Testis (tissue), 5 donors: ENCODE data around the gene CCL4. TPM values are rescaled to one million over a fixed set of nuclear protein-coding genes. Genes with fewer than 3 reads are reported as not detected.
"Not testable (repeated sequence)": the region's sequence is repeated elsewhere in the genome, so short reads cannot be mapped to it uniquely, and the experiment has no call there.

Source experiments
- DNase-seq: peaks from one replicate; pipeline ENCODE4 v3.0.0-alpha.2; 2019
- H3K27ac ChIP-seq, 2 donors: fragments of 200-600 bp; sonication (generic); one replicate each; pipeline ENCODE4 v1.5.1; 2019
- H3K27me3 ChIP-seq: fragments of 200-600 bp; sonication (generic); one replicate; pipeline ENCODE4 v1.5.1; 2019
- H3K36me3 ChIP-seq: fragments of 200-600 bp; sonication (generic); one replicate; pipeline ENCODE4 v1.5.1; 2017; ENCODE audit warnings: low read depth; ENCODE audit errors: missing control alignments
- H3K4me1 ChIP-seq: fragments of 200-600 bp; sonication (generic); one replicate; pipeline ENCODE4 v1.5.1; 2019
- H3K4me3 ChIP-seq, 2 donors: fragments of 200-600 bp; sonication (generic); one replicate each; pipeline ENCODE4 v1.5.1; 2017 to 2019
- H3K9me3 ChIP-seq: fragments of 200-600 bp; sonication (generic); one replicate; pipeline ENCODE4 v1.5.1; 2017
- POLR2A ChIP-seq: fragments of 450-650 bp; IDR thresholded peaks from one replicate; pipeline ENCODE4 v1.6.1; 2017; ENCODE audit warnings: antibody characterized with exemption, mild to moderate bottlenecking, moderate library complexity
- WGBS, 2 donors: methylation state at CpG; one replicate each; pipeline ENCODE4 v1.1.5; 2018; 5-methylcytosine and 5-hydroxymethylcytosine counted together
- intact Hi-C: fragments of 100-400 bp; cut with DNase I; formaldehyde crosslinking; loops from one replicate; pipeline ENCODE4 v1.15.1; 2023; ENCODE audit warnings: low total_unique reads
- long read RNA-seq, 2 donors: transcript quantifications; one replicate each; lab custom pipeline, GENCODE V29; 2026
- polyA plus RNA-seq: library from polyadenylated mRNA; stranded (reverse); fragments of 350-450 nt; fragmentation: Illumina TruSeq; extraction: RNeasy Lipid Tissue Mini Kit (QIAGEN cat#74804); gene quantifications from one replicate; pipeline ENCODE4 v1.2.3, GENCODE V29; 2014; ENCODE audit warnings: low read depth, low replicate concordance; ENCODE audit not compliant: insufficient read depth
- total RNA-seq, 2 donors: library from RNA; depleted of rRNA; stranded (reverse); fragments of >200 nt; gene quantifications; one replicate each; pipeline ENCODE4 v1.2.3, GENCODE V29; 2016
- TF ChIP-seq, protein P1 (sequence below), 3 experiments: fragments of 450-650 bp in 2 of 3; fragments of 200-600 bp in 1 of 3; sonication (generic) in 1 of 3; IDR thresholded peaks; one replicate each; pipeline ENCODE4 v1.5.1; 2016 to 2019; ENCODE audit warnings: antibody characterized with exemption in 3 of 3, mild to moderate bottlenecking in 2 of 3, moderate library complexity in 1 of 3

Gene CCL4
- 1 to 10 TPM in 1 of 2 donors, under 1 TPM in 1; 0.39 to 1.7 TPM for total RNA-seq
- 9.9 TPM for polyA plus RNA-seq
- long read RNA-seq, donor 1, partial matches to known transcripts: 0 of 2 reads
- long read RNA-seq, donor 1, other reads (novel, unspliced or antisense): 0 of 2 reads
- long read RNA-seq, donor 2, partial matches to known transcripts: 0 of 1 reads
- long read RNA-seq, donor 2, other reads (novel, unspliced or antisense): 0 of 1 reads

DNA sequence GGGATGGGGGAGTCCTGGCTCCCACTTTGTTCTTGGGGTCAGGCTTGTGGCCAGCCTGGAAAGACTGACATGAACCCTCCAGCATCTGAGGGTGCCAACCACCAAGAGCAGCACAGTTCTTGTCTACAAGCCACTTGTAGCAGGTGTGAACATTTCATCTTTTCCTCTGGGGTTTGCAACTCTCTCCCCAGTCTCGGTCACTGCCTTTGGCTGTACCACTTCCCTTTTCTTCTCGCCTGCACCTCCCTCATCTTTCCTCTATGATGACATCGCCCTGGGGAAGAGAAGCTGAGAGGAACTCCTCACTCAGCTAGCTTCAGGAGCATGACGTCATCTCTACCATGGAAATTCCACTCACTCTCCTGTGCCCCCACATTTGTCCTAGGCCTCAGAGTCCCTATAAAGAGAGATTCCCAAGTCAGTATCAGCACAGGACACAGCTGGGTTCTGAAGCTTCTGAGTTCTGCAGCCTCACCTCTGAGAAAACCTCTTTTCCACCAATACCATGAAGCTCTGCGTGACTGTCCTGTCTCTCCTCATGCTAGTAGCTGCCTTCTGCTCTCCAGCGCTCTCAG lies at the start of gene CCL4:
CCL4 (plus strand) TSS at position 427 of the 575 bp plus-strand sequence; CDS start at position 506, 79 bp downstream.
- H3K4me3 ChIP-seq, H3K36me3 ChIP-seq, H3K27me3 ChIP-seq, H3K9me3 ChIP-seq, H3K27ac ChIP-seq, DNase-seq, intact Hi-C loops, H3K4me1 ChIP-seq: not testable (repeated sequence)
- 84 to 86% methylated on average over 6 of the region's 6 CpGs for WGBS, 2 donors

DNA sequence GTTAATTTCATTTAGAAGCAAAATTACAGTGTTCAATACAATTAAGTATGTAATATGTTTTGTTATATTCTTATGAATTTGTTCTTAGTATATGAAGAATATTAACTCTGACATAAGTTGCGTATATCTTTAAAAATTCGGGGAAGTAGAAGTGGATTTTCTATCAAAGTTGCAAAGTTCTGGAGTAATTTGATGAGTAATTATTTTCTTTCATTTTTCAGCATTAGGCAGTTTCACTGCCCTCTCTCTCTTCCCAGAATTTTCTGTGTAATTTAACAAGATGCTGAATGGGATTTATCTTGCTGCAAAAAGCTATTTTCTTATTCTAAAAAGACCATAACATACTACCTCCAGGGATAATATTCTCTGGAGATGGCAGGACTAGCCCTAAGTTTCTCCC lies 48.5 kb upstream of the CCL4 start:
- intact Hi-C loops: no loop called here

DNA sequence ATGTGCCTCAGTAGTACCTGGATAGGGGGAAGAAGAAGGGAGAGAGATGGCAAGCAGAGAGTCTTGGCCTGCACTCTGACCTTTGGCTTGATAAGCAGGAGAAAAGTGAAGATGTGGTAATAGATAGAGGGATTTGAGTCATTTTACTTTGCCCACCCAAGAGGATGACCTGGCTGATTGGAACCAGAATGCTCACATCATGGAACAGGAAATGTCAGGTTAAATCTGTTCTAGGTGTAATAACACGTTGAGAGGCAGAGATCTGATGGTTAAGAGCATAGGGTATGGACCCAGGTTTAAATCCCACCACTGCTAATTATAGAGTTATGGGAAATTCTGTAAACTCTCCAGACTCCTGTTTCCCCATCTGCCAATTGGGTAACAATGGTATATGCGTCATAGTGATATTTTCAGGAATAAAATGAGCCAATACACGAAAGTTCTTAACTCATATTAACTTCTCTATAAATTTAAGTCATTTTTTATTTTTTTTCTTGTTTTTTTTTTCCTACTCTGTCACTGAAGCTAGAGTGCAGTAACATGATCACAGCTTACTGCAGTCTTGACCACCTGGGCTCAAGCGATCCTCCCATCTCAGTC lies 47.6 kb upstream of the CCL4 start:
- TF ChIP-seq POLR2A: no peak
- TF ChIP-seq, protein P1, sequence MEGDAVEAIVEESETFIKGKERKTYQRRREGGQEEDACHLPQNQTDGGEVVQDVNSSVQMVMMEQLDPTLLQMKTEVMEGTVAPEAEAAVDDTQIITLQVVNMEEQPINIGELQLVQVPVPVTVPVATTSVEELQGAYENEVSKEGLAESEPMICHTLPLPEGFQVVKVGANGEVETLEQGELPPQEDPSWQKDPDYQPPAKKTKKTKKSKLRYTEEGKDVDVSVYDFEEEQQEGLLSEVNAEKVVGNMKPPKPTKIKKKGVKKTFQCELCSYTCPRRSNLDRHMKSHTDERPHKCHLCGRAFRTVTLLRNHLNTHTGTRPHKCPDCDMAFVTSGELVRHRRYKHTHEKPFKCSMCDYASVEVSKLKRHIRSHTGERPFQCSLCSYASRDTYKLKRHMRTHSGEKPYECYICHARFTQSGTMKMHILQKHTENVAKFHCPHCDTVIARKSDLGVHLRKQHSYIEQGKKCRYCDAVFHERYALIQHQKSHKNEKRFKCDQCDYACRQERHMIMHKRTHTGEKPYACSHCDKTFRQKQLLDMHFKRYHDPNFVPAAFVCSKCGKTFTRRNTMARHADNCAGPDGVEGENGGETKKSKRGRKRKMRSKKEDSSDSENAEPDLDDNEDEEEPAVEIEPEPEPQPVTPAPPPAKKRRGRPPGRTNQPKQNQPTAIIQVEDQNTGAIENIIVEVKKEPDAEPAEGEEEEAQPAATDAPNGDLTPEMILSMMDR (IDR thresholded peaks at IDR 0.05): no peak
- 83 to 89% methylated on average over 4 of the region's 4 CpGs for WGBS, 2 donors
- no peak overlapping the region for H3K27ac ChIP-seq
- no peaks in the 10 kb centered on the region for H3K27me3 ChIP-seq
- no peaks in the 10 kb centered on the region for H3K9me3 ChIP-seq
- no peak for DNase-seq
- no peak overlapping the region for H3K4me3 ChIP-seq
- H3K4me1 ChIP-seq: no peaks in the 10 kb centered on the region
- no peaks in the 10 kb centered on the region for H3K36me3 ChIP-seq
- intact Hi-C loops: no loop called here

More for the DNA sequence above, 48.5 kb upstream of the CCL4 start:
- Histone ChIP-seq H3K27ac (no peak overlapping the region), H3K4me3 (no peak overlapping the region), H3K9me3 (no peaks in the 10 kb centered on the region), H3K36me3 (no peaks in the 10 kb centered on the region), H3K4me1 (no peaks in the 10 kb centered on the region), H3K27me3 (no peaks in the 10 kb centered on the region)
- no peak for DNase-seq
- TF ChIP-seq, protein P1 (IDR thresholded peaks at IDR 0.05): no peak
- no peak for TF ChIP-seq POLR2A
- WGBS, 2 donors: 88 to 91% methylated on average over 2 of the region's 2 CpGs

DNA sequence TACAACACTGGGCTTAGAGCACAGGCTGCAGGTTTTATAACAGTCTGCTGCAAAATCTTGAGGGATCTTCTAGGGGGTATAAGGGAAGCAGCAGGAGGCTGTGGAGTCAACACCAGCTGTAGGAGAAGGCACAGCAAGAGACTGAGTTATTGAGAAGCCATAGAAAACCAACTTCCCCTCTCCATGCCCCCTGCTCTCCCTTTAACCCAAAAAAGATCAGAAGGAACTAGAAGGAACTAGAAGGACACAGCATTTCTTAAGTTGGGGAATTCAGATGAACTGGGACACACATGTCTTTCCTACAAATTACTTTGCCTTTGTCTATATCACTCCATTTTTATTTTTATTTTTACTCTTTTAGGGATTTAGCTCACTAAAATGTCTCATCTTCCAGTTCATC lies 45.7 kb upstream of the CCL4 start:
- H3K4me1 ChIP-seq: no peaks in the 10 kb centered on the region
- no peak overlapping the region for H3K4me3 ChIP-seq
- no peaks in the 10 kb centered on the region for H3K36me3 ChIP-seq
- DNase-seq: no peak
- H3K9me3 ChIP-seq: no peaks in the 10 kb centered on the region
- intact Hi-C loops: no loop called here
- TF ChIP-seq, protein P1 (IDR thresholded peaks at IDR 0.05): no peak
- no peak for TF ChIP-seq POLR2A
- H3K27me3 ChIP-seq: no peaks in the 10 kb centered on the region
- H3K27ac ChIP-seq: no peak overlapping the region

DNA sequence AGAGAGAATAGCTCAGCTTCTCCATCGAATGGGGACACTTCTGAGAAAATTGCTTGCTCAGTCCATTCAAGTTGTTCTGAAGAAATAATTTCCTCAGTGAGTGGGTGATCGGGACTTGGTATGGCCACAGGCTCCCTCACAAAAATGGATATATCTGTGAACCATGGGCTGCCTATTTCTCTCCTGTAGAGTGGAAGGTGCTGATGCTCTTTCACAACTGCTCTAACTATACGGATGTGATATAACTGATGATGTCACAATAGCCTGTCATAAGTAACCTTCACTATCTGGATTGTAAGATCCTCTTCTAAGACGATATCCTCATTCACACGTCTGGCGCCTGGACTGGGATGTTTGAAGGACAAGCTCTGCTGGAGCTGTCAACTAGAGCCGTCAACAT lies 44.2 kb upstream of the CCL4 start:
- Histone ChIP-seq H3K27me3 (no peaks in the 10 kb centered on the region), H3K27ac (no peak overlapping the region), H3K4me1 (no peaks in the 10 kb centered on the region), H3K9me3 (no peaks in the 10 kb centered on the region), H3K36me3 (no peaks in the 10 kb centered on the region), H3K4me3 (no peak overlapping the region)
- no peak for DNase-seq
- no peak for TF ChIP-seq POLR2A
- TF ChIP-seq, protein P1 (IDR thresholded peaks at IDR 0.05): no peak
- 78 to 88% methylated on average over 7 of the region's 7 CpGs for WGBS, 2 donors
- intact Hi-C loops: no loop called here
